AG09309 (cell line): Measurements from ENCODE around the gene FBXW7.
A peak's percentile ranks its signal among the peaks of the same experiment; 100 is the strongest.

Experiments used
- DNase-seq: peaks from one replicate; pipeline ENCODE4 v3.0.0-alpha.2; 2010; ENCODE audit warnings: low read depth
- H3K4me3 ChIP-seq: 2 replicates; pipeline ENCODE4 v1.5.1; 2011; ENCODE audit warnings: mild to moderate bottlenecking, low read depth, low read length, moderate library complexity; ENCODE audit not compliant: control insufficient read depth
- CTCF ChIP-seq: IDR thresholded peaks from 2 replicates; pipeline ENCODE4 v1.5.1; 2011; ENCODE audit warnings: mild to moderate bottlenecking, low read depth, low read length, inconsistent platforms; ENCODE audit not compliant: insufficient read depth, control insufficient read depth; ENCODE audit errors: missing control alignments

Gene FBXW7

GRCh38 chr4:152500275-152500674 is 35.6 kb downstream of the FBXW7 start:
- TF ChIP-seq CTCF = no peak
- DNase-seq = no peak

GRCh38 chr4:152499344-152499743 is 36.5 kb downstream of the FBXW7 start:
- DNase-seq = no peak
- H3K4me3 ChIP-seq = no peak overlapping the region
- no peak for TF ChIP-seq CTCF

More at GRCh38 chr4:152500275-152500674, 35.6 kb downstream of the FBXW7 start:
- H3K4me3 ChIP-seq = no peak overlapping the region

- no peak for DNase-seq
- H3K4me3 ChIP-seq = no peak overlapping the region
- no peak for TF ChIP-seq CTCF
Observed at GRCh38 chr4:152494020-152494419, 41.9 kb downstream of the FBXW7 start.

- no peak for TF ChIP-seq CTCF
- no peak overlapping the region for H3K4me3 ChIP-seq
- DNase-seq = no peak
Observed at GRCh38 chr4:152488246-152488645, 47.6 kb downstream of the FBXW7 start.

- TF ChIP-seq CTCF = no peak
- DNase-seq = no peak
- no peak overlapping the region for H3K4me3 ChIP-seq
Observed at GRCh38 chr4:152486429-152487389, 49.2 kb downstream of the FBXW7 start.

GRCh38 chr4:152485726-152486276 is 50.1 kb downstream of the FBXW7 start:
- no peak for TF ChIP-seq CTCF
- peak; percentile 55 for DNase-seq
- H3K4me3 ChIP-seq = peak overlapping the region; percentile 11

GRCh38 chr4:152482211-152482610 is 53.7 kb downstream of the FBXW7 start:
- TF ChIP-seq CTCF = no peak
- no peak for DNase-seq
- no peak overlapping the region for H3K4me3 ChIP-seq
